Measurements from ENCODE around the gene VAV2.

VAV2 gene

DNA sequence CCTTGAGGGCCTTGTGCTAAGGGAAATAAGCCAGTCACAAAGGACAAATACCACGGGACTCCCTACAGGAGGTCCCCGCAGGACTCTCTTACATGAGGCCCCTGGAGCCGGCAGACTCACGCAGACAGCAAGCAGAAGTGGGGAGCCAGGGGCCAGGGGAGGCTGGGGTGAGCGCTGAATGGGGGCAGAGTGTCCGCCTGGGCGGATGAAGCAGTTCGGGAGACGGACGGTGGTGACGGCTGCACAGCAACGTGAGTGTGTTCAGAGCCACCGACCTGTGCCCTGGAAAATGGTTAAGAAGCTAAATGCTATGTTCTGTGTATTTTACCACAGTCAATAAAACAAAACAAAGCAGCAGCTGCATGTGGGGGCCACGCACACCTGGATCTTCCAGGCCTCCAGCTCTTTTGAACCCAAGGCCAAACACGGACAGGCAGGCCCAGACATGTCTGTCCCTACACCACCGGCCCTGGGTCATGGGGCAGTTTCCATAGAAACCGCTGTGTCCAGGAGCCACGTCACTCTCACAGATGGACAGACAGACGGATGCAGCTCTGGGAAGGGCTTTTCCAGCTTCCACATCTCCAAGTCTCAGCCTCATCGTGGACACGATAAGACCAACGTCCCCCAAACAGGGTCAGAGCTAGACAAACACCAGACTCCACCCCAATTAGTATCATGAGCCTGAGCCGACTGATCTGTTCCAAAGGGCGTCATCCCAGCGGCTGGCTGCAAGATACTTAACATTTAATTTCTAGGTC is 103.9 kb downstream of the VAV2 start:
- peak; percentile 82 for DNase-seq

DNA sequence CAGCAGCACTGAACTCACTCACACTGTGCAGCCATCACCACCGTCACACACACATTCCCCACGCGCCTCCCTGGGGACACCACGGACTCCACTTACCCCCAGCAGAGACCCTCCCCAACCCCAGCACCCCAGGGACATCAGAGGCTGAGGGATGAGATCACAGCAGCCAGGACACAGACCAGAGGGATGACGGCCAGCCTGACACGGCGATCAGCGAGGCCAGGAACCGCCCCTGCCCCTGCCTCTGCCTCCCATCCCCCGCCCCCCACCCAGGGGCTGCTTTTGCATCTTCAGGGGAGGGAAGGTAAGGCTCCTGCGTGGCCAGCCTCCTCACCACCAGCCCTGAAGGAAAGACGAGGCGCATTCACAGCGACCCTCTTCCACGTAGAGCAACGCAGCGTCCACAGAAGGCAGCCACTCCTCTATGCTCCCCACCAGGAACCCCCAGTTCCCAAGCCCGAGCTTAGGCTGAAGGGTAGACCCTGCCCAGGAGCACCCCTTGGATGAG is 104.5 kb downstream of the VAV2 start:
- no peak for DNase-seq

DNA sequence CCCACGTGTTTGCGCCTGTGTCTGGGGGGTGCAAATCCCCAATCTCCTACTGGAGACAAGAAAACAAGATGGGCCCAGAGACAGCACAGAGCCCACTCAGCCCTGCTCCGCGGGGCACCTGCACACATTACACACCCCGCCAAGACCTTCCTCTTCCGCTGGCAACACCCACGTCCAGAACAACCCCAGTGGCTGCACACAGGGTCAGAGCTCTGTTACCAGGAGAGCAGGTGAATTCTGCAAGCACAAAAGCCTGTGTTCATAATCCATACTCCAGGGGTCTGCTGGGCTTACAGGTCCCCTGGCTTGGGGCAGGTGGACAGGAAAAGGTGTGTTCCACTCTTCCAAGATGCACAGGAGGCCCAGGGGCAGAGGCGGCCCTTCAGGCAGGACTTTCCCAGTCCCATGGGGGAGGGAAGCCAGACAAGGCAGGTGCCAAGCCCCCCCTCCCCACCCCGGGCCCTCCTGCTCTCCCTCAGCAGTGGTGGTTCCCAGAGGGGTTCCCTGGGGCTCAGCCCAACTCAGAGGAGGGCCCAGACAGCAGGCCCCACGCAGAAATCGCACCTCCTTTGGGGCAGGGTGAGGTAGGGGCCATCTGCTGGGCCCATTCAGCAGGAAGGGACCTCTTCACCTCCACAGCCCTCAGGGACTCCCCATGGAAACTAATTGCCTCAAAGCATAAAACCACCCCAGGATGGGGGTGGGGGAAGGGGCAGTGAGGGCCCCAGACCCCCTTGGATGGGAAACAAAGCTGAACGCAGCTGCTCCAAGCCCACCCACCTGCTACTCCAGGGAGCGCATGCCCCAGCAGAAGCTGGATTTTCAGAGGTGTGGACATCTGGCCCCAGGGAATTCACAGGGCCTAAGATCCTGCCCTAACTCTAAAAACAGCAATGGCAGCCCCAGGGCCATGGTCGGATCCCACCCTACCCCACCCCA is 105.3 kb downstream of the VAV2 start:
- no peak for DNase-seq

DNA sequence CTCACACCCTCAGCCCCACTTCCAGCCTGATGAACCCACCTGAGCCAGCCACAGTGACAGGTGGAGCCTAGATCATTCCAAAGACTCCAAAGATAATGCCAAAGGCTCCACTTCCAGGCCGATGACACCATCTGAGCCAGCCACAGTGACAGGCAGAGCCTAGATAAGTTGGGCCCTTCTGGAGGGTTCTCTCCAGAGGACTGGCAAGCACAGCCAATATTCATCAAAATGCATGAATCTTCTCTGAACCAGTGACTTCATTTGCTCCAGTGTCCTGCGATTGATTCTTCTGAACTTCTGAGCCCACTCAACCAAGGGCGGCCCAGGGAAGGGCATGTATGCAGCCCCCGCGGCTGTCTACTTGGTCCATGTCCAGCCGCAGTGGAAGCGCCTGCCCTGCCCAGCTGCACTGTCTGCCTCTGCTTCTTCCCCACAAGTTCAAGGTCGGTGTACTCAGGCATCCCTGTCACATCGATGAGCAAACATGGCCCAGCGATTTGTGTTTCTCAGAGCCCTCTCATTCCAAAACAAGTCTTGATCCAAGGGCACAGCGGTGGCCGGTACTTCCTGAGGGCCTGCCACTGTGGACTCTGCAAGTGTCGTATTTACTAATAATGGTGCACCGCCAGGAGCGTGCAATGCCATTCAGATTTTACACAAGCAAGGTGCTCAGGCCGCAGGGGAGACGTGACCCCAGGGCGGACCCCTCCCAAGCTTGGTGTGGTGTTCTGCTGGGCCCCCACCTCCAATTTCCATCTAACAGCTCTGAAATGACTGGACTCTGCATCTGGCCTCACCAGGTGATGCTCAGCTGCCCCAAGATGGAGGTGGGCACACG is 107.0 kb downstream of the VAV2 start:
- DNase-seq: no peak

DNA sequence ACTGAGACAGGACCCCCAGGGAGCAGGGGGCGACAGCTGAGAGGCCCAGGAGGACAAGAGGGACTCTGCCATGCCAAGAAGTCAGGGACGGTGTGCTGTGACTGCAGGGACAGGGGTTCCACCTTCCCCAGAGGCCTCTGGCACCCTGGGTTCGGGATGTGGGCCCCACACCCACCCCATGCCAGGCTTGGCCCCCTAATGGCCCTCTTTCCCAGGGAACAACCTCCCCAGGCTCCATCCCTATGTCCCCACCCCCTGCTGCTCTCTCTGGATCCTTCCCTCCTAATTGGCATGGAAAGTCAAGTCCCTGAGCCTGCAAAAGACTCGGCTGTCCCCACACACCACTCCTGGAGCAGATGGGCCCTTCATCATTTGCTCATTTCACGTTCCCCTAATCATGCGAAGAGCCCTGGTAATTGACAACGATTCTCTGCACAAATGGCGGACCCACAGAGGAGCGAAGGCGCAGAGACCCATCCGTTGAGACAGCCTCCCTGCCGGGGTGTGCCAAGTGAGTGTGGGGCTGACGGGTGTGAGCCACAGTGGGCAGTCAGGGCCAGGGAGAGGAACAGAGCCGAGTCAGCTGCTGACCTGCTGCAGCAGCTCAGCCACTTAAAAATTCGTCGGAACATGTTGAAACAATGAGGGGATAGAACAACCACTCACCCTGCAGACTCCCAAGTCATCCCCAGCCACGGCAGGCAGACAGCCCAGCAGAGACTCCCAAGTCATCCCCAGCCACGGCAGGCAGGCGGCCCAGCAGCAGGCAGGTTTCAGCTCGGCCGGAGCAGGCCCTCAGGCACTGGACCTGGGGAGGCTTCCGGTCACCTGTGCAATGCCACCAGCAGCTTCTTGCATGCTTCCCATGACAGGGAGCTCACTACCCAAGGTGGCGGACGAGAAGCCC is 109.0 kb downstream of the VAV2 start:
- DNase-seq: no peak

DNA sequence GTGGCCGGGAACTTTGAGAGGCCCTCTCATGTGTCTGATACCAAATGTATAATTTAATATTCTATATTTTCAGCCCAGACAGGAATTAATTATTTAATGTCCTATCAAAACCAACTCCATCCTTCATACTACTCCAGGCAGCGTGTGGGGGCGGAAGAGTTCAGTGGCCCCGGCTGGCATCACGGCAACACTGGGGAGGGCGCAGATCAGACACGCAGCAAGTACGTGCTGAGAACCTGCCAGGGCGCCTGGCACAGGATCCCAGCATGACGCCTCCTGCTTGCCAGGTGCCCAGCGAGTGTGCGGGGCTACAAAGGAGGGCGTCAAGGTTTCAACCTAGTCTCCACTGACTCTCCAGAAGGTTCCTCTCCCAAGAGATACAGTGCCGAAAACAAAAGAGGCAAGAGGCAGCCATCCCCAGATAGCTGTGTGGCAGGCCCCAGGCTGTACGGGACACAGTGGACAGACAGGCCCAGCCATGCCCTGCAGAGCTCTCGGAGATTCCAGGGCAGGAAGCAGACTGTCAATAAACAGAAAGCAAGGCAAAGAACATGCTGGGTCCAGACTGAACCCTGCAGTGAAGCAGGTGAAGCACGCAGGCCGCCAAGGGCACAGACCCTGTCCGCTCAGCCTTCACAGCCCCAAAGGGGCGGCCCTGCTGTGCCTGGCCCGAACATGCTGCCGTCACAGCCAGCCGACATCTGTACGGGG is 110.3 kb downstream of the VAV2 start:
- DNase-seq: no peak

DNA sequence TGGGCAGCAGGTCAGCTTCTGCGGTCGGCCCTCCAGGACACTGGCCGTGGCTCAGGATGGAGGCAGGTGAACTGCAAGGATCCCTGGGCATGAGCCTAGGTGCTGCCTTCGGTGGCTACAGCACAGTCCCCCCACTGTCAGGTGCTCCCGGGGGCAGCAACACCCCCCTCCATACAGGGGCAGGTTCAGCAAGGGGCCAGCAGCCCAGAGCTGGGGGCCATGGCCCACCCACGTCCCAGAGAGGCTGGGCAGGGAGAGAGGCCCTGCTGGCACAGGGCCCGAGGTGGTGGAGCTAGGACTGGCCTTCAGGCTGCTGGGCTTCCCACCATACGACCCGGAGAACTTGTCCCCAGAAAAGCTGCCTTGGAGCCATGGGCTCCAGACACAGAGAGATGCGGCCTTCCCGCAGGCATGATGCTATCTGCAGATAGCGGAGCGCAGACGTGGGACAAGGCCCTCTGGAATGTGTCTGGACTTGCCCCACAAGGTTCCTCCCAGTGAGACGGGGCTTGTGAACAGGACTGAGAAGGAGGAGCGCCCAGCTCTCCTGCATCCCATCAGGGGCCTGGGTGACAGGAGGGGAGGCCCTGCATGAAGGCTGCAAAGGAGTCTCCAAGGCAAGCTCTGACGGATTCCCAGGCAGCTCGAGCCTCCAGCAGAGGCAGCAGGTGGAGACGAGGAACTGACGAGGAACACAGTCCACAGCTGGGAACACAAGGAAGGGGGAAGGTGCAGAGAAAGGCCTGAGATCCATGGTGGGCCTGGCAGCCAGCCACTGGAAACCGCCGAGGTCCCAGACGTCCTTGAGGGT is 111.1 kb downstream of the VAV2 start:
- no peak for DNase-seq

DNA sequence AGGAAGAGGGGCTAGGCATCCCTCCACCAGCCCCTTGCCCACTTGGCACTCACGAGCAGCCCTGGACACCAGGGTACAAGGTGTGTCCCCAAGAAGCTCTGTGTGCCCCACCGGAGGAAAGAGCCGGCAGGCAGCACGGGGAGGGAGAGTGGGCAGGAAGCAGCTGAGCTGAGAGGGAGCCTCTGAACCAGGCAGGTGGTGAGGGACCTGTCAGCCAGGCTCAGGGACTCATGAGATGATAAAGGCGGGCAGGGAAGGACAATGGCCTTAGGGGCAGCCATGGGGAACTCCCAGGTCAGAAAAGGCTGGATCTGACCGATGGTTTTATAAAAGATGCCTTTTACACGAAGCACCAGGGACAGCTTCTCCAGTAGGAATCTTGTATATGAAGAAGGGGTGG is 112.0 kb downstream of the VAV2 start:
- no peak for DNase-seq

DNA sequence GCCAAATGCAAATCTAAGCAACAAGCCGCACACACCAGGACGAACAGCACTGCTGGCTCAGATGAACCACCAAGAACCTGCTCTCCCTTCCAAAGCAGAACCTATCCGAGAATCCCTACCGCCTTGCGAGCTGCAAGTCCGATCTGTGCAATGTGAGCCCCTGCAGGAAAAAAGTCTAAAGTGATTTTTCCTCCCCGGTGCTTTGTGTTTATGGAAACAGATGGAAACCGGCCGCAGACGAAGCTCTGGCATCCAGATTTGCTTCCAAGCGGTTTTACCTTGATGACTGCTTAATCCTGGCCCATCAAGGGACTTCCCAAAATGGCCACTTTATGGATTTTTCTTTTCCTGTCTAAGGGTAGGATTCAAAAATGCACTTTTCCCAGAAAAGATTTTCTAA is 112.5 kb downstream of the VAV2 start:
- DNase-seq: no peak

DNA sequence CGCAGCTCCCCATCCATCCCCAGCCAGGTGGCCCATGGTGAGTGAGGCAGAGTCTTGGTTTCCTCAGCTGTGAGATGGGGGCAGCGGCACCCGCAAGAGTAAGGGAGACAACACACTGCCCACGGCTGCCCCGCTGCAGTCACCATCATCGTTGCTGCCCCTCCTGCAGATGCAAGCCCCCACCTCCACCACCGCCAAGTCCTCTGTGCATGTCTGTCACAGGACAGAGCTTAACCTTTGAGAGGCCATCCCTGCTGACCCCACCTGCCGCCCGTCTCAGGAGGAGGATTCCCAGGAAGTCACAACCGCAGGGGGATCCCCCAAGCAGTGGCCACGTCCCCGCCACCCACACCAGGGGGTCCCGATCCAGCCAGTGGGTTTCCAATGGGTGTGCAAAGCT is 113.7 kb downstream of the VAV2 start:
- DNase-seq: no peak

DNA sequence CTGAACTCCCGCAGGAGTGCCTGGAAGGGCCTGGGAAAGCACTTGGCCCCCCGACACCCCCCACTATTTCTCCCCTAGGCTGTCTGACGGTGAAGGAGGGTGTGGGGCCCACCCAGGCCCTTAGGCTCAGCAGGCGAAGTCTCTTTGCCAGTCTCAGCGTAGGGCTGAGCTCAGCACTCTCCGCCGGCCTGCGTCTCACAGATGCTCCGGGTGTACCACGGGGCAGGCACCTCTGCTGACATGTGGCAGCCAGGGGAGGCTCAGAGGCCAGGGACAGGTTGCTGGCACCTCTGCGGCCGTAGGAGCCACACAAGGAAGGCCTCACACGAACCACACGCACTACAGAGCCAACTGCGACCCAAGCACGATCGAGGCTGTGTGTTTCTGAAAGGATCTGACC is 114.2 kb downstream of the VAV2 start:
- no peak for DNase-seq

DNA sequence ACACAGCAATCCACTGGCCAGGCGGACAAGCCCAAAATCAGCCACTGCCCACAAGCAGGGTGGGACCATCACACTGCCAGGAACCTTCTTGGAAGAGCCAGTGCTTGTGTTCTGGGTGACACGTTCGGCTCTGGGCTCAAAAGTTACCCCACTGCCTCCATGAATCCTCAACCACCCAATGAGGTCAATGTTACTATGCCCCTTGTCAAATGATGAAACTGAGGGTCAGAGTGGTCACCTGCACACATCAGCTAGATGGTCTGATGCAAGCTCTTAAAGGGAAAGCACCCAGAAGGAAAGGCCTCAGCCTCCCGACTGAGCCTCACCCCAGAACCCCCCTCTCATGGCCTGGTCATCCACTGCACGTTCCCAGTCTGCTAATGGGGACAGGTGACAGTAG is 114.8 kb downstream of the VAV2 start:
- DNase-seq: no peak

DNA sequence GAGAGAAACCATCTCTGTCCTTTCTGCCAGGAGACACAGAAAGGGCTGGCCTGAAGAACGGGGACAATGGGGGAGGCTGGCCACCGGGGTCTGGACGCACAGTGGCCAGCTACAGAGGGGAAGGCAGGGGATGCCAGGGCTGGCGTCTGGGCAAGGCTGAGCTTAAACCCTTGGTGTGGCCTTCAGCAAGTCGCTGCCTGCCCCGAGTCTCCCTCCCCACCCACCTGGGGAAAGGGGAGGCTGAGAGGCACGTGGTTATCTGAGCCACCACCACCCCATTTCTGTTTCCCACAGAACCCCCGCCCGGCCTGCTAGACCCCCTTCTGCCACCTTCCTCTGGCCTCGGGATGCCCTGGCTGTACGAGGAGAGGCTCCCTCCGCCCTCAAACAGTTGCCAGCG is 115.3 kb downstream of the VAV2 start:
- no peak for DNase-seq

DNA sequence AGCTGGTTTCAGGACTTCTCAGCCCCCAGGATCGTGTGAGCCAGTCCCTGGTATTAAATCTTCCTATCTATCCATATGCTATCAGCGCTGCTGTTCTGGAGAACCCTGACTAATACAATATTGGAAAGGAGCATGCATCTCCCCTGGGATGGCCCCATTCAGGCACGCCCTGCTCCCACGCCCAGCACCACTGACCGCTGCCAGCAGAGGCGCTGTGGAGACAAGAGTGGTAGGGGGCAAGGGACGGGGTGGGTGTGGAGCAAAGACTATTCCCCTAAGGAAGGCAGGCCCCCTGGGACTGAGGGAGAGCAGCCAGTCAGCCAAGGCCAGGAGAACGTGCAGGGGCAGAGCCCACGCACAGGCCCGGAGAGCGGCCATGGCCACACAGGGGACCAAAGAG is 116.0 kb downstream of the VAV2 start:
- no peak for DNase-seq

DNA sequence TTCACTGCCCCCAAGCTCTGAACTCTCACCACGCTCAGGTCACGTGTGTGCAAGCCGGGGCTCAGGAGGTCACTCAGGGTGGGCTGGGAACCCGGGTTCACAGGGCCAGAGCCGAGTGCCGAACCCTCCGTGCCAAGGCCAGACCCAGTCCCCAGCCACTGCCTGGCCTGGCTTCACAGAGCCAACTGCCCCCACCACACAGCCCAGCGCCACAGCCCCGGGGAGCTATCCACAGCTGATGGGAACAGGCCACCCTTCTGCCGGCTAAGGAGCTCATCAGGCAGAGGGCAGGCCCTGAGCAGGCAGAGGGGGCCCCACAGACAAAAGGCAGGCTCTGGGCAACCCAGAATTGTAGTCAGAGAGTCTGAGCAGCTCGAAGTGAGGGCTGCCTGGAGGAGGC is 117.0 kb downstream of the VAV2 start:
- DNase-seq: no peak

DNA sequence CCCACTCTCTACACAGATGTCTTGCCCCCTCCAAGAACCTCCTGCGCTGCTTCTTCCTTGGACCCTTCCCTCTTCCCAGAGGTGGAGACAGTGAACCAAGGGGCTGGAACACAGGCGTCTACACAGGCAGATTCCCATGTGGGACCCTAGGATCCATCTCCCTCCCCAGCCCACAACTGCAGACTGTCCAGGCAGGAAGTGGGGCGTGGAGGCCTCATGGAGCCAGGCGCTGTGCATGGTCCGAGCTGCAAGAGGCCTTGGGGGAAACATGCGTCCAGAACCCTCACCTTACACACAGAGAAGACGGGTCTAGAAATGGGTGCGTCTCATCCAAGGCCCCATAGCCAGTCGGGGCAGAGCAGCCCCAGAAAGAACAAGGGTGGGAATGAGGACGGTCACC is 117.5 kb downstream of the VAV2 start:
- DNase-seq: no peak

DNA sequence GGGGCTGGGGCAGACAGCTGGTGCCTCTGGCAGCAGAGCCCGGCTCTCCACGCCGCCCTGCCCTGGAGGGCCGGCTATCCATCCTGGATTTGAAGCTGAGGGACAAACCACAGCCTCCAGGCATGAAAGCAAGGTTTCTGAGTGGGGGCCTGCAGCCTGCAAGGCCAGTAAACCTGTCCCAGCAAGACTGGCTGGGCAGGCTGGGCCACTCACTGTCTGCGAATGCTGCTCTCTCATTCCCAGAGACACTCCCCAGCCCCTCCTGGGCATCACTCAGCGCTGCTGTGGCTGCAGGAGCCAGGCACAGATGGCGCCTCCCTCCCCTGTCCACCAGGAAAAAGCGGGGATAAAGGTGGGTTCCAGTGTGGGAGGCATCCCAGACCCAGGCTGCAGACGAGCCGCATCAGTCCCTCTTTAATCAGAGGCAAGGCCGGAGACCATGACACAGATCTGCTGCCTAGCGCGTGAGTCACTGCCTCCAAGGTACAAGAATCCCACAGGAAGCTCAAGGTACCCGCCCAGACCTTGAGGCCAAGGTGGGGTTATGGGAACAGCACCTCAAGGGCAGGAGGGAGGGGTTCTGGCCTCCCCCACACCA is 118.0 kb downstream of the VAV2 start:
- no peak for DNase-seq

DNA sequence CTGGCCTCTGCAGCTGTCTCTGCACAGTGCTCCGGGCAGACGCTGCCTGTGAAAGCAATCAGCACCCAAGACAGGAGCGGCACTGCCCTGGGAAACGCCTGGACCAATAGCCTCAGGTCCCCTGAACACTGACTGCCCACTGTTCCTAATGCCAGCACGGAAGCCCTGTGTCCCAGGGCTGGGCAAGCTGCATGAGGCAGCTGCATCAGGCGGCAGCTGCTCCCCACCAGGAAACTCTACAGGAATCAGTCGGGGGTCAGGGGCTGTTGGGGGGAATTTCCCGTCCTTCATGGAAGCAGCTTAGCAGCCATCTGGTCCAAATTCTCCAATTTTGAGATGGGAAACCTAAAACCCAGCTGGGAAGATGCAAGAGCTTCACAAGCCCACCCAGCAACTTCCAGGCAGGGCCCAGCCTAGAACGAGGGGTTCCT is 118.6 kb downstream of the VAV2 start:
- DNase-seq: no peak

DNA sequence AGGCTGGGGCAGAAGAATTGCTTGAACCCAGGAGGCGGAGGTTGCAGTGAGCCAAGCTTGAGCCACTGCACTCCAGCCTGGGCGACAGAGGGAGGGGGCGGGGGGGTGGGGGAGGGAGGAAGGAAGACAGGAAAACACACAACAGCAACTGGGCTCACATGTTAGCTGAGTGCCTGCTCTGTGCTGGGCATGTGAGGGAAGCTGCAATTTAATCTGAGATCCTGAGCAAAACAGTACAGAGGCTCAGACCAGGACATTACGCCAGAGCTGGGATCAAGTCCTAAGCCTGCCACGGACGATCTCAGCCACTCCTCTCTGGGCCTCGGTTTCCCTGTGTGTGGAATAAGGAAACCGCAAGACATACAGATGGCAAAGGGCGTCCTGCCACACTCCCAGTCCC is 119.1 kb downstream of the VAV2 start:
- no peak for DNase-seq
